ENCODE results near the gene ARHGEF19. TPM values are rescaled to one million over a fixed set of nuclear protein-coding genes. Genes with fewer than 3 reads are reported as not detected.
"Not testable (repeated sequence)": the region's sequence is repeated elsewhere in the genome, so short reads cannot be mapped to it uniquely, and the experiment has no call there.

ARHGEF19 gene
- total and polyA plus RNA-seq, 7 donors, result 0.99 to 2.4 (median 1.3) TPM

DNA sequence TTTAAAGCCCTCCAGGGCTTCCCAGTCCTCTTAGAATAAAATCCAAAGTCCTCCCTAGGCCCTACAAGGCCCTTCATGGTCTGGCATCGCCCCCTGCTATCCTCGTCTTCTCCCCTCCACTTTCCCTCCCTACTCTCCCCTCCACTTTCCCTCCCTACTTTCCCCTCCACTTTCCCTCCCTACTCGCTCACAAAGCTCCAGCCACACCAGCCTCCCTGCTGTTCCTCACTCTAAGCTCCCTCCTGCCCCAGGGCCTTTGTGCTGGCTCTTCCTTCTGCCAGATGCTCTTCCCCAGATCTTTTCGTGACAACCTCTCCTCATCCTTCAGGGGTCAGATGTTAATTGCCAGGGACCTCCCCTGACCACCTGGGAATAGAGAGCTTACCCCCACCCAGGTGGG, 12.8 kb downstream of the ARHGEF19 start:
- no peak for ATAC-seq
- DNase-seq, result peak in 1 of 2 donors; percentile 1
- TF ChIP-seq, protein P1, sequence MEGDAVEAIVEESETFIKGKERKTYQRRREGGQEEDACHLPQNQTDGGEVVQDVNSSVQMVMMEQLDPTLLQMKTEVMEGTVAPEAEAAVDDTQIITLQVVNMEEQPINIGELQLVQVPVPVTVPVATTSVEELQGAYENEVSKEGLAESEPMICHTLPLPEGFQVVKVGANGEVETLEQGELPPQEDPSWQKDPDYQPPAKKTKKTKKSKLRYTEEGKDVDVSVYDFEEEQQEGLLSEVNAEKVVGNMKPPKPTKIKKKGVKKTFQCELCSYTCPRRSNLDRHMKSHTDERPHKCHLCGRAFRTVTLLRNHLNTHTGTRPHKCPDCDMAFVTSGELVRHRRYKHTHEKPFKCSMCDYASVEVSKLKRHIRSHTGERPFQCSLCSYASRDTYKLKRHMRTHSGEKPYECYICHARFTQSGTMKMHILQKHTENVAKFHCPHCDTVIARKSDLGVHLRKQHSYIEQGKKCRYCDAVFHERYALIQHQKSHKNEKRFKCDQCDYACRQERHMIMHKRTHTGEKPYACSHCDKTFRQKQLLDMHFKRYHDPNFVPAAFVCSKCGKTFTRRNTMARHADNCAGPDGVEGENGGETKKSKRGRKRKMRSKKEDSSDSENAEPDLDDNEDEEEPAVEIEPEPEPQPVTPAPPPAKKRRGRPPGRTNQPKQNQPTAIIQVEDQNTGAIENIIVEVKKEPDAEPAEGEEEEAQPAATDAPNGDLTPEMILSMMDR (IDR thresholded peaks at IDR 0.05), result no peak
- Histone ChIP-seq H3K4me3 (no peak overlapping the region), H3K27ac (no peak overlapping the region), H3K36me3 (ENCODE audit: insufficient read depth in 1 of 2, low read depth in 1 of 2) (no peaks in the 10 kb centered on the region), H3K9me3 (no peaks in the 10 kb centered on the region), H3K4me1 (no peaks in the 10 kb centered on the region), H3K27me3 (ENCODE audit: insufficient read depth in 3 of 3, low read length in 2 of 3) (no peaks in the 10 kb centered on the region)
- 91 to 95% (median 93%) methylated on average over 4 of the region's 4 CpGs for WGBS, 3 donors
- intact Hi-C loops (cut with DNase I), result no loop called here

DNA sequence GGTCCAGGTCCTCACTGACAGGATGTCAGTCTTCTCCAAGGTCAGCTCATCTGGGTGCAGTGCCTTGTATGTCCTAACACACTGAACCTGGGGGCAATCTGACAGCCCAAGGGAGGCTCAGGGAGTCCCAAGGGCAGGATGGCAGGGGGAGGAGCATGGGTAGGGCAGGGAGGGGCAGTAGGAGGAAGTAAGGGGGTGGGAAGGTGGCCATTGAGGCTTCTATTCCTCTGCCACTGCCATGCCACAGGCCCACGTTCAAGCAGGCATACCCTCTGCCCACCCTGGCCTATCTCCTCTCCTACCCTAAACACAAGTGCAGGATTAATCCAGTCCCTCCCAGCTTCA, 13.3 kb downstream of the ARHGEF19 start:
- no peak overlapping the region for H3K27ac ChIP-seq
- TF ChIP-seq, protein P1 (IDR thresholded peaks at IDR 0.05), result no peak
- DNase-seq (no peak), ATAC-seq (no peak)
- intact Hi-C loops (cut with DNase I), result no loop called here
- H3K36me3 ChIP-seq (ENCODE audit: insufficient read depth in 1 of 2, low read depth in 1 of 2), result no peaks in the 10 kb centered on the region
- H3K4me3 ChIP-seq, result no peak overlapping the region
- no peaks in the 10 kb centered on the region for H3K4me1 ChIP-seq
- 67 to 70% methylated on average over 1 of the region's 1 CpG; no CpG with 5 or more reads in 1 of the 3 donors for WGBS, 3 donors
- no peaks in the 10 kb centered on the region for H3K9me3 ChIP-seq
- H3K27me3 ChIP-seq (ENCODE audit: insufficient read depth in 3 of 3, low read length in 2 of 3), result no peaks in the 10 kb centered on the region

DNA sequence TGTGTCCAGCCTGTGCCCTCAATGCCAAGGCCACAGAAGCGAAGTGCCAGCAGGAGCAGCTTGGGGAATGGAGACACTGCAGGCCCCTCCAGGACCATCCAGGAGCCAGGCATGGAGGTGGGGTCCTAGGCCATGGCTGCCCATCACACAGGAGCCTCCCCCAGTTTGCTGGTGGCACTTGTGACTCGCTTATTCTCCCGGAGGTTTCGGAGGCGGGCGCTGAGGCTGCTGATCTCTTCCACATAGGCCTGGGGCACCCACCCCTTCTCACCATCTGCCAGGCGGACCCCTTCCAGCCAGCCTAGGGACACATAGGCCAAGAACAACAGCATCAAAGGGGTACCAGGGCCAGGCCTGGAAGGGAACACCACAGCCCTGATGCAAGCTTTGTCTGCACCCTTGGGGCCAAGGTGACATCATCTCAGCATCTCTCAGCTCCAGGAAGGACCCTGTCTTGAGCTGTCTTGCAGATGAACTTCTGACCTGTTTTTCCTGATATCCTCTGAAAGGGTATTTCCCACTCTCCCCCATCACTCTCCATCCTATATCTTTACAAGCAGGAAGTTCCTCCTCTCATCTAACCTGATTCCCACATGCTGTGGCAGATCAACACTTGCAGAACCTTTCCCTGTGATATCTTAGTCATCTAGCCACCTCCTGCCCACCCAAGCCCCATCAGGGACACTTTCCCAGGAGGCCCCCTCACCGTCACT, 13.9 kb downstream of the ARHGEF19 start:
- H3K36me3 ChIP-seq (ENCODE audit: insufficient read depth in 1 of 2, low read depth in 1 of 2), result no peaks in the 10 kb centered on the region
- DNase-seq (peak in 1 of 2 donors; percentile 23), ATAC-seq (no peak)
- no peaks in the 10 kb centered on the region for H3K9me3 ChIP-seq
- intact Hi-C loops (cut with DNase I), result no loop called here
- no peaks in the 10 kb centered on the region for H3K27me3 ChIP-seq (ENCODE audit: insufficient read depth in 3 of 3, low read length in 2 of 3)
- no peaks in the 10 kb centered on the region for H3K4me1 ChIP-seq
- WGBS, 3 donors, result 89 to 98% (median 92%) methylated on average over 8 of the region's 8 CpGs
- TF ChIP-seq, protein P1 (IDR thresholded peaks at IDR 0.05), result no peak
- H3K4me3 ChIP-seq, result no peak overlapping the region
- no peak overlapping the region for H3K27ac ChIP-seq

DNA sequence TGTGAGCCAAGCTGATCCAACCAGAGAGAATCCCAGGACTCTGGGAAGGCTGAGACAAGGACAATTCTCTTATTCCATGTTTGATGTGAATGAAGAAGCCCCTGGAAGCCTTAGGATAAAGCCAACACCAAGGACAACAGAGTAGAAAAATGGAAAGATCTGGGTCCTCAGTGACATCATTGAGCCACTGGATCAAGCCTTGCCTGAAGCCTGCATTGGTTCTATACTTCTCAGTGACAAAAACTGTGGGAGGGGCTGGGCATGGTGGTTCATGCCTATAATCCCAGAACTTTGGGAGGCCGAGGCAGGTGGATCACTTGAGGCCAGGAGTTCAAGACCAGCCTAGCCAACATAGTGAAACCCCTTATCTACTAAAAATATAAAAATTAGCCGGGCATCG, 15.6 kb downstream of the ARHGEF19 start:
- DNase-seq (peak in 1 of 2 donors; percentile 1), ATAC-seq (no peak)
- H3K4me3 ChIP-seq, result no peak overlapping the region
- TF ChIP-seq, protein P1 (IDR thresholded peaks at IDR 0.05), result no peak
- H3K4me1 ChIP-seq, result no peaks in the 10 kb centered on the region
- intact Hi-C loops (cut with DNase I), result no loop called here
- no peaks in the 10 kb centered on the region for H3K36me3 ChIP-seq (ENCODE audit: insufficient read depth in 1 of 2, low read depth in 1 of 2)
- H3K27me3 ChIP-seq (ENCODE audit: insufficient read depth in 3 of 3, low read length in 2 of 3), result peaks cover 0 to 1% (median 0%) of the 10 kb centered on the region in 3 donors
- no peak overlapping the region for H3K27ac ChIP-seq
- H3K9me3 ChIP-seq, result no peaks in the 10 kb centered on the region
- whole genome bisulfite sequencing, 3 donors, result 64 to 83% (median 67%) methylated on average over 3 of the region's 3 CpGs

DNA sequence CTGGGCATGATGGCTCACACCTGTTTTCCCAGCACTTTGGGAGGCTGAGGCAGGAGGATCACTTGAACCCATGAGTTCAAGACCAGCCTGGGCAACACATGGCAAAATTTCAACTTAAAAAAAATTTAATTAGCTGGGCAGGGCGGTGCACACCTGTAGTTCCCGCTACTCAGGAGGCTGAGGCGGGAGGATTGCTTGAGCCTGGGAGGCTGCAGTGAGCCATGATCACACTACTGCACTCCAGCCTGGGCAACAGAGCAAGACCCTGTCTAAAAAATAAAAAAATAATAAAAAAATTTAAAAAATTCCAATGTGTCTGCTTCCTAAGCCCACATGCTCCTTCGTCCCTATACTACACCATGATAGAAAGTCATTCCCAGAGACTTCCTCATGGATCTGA, 16.3 kb downstream of the ARHGEF19 start:
- WGBS, 3 donors, result 90 to 96% (median 93%) methylated on average over 4 of the region's 4 CpGs
- H3K27ac ChIP-seq; H3K27me3 ChIP-seq (ENCODE audit: insufficient read depth in 3 of 3, low read length in 2 of 3); H3K36me3 ChIP-seq (ENCODE audit: insufficient read depth in 1 of 2, low read depth in 1 of 2); intact Hi-C loops (cut with DNase I); H3K4me1 ChIP-seq; H3K4me3 ChIP-seq; ATAC-seq; DNase-seq; H3K9me3 ChIP-seq: not testable (repeated sequence)
